Osteocyte (in vitro differentiated cells): Measurements from ENCODE around the gene ARAP1. TPM values are rescaled to one million over a fixed set of nuclear protein-coding genes. Genes with fewer than 3 reads are reported as not detected.

Experiments
- DNase-seq: peaks from one replicate; pipeline ENCODE4 v3.0.0; 2021; ENCODE audit warnings: mixed read lengths; ENCODE audit not compliant: unreplicated experiment; ENCODE audit errors: extremely low spot score
- H3K27ac Mint-ChIP-seq: one replicate; pipeline ENCODE4 v1.8.0; 2021; ENCODE audit warnings: mild to moderate bottlenecking, mixed read lengths; ENCODE audit not compliant: unreplicated experiment
- H3K27me3 Mint-ChIP-seq: one replicate; pipeline ENCODE4 v1.8.0; 2021; ENCODE audit warnings: mixed read lengths; ENCODE audit not compliant: unreplicated experiment
- H3K36me3 Mint-ChIP-seq: one replicate; pipeline ENCODE4 v1.8.0; 2021; ENCODE audit warnings: mixed read lengths; ENCODE audit not compliant: unreplicated experiment
- H3K4me1 Mint-ChIP-seq: one replicate; pipeline ENCODE4 v1.8.0; 2021; ENCODE audit warnings: mixed read lengths; ENCODE audit not compliant: unreplicated experiment
- H3K4me3 Mint-ChIP-seq: one replicate; pipeline ENCODE4 v1.8.0; 2021; ENCODE audit warnings: mild to moderate bottlenecking, moderate library complexity, mixed read lengths; ENCODE audit not compliant: unreplicated experiment
- H3K9me3 Mint-ChIP-seq: one replicate; pipeline ENCODE4 v1.8.0; 2021; ENCODE audit warnings: mixed read lengths; ENCODE audit not compliant: unreplicated experiment
- CTCF ChIP-seq: fragments of 200-600 bp; sonication (generic); IDR thresholded peaks from 2 replicates; pipeline ENCODE4 v1.5.0; 2021; ENCODE audit warnings: antibody characterized with exemption, mild to moderate bottlenecking, moderate library complexity
- total RNA-seq: library from RNA; stranded (reverse); gene quantifications from 2 replicates; pipeline ENCODE4 v1.2.1, GENCODE V29; 2021

Gene ARAP1
- total RNA-seq, 1 donor from 2014 or later, result 64.2 TPM

GRCh38 chr11:72762641-72763304, 10.6 kb upstream of the ARAP1 start:
- no peaks in the 10 kb centered on the region for H3K27me3 Mint-ChIP-seq
- peaks cover 3% of the 10 kb centered on the region for H3K9me3 Mint-ChIP-seq
- no peak for DNase-seq
- H3K36me3 Mint-ChIP-seq, result peaks cover 2% of the 10 kb centered on the region
- H3K4me1 Mint-ChIP-seq, result peaks cover 23% of the 10 kb centered on the region
- no peak for TF ChIP-seq CTCF
- H3K4me3 Mint-ChIP-seq, result no peak overlapping the region
- H3K27ac Mint-ChIP-seq, result no peak overlapping the region

DNA sequence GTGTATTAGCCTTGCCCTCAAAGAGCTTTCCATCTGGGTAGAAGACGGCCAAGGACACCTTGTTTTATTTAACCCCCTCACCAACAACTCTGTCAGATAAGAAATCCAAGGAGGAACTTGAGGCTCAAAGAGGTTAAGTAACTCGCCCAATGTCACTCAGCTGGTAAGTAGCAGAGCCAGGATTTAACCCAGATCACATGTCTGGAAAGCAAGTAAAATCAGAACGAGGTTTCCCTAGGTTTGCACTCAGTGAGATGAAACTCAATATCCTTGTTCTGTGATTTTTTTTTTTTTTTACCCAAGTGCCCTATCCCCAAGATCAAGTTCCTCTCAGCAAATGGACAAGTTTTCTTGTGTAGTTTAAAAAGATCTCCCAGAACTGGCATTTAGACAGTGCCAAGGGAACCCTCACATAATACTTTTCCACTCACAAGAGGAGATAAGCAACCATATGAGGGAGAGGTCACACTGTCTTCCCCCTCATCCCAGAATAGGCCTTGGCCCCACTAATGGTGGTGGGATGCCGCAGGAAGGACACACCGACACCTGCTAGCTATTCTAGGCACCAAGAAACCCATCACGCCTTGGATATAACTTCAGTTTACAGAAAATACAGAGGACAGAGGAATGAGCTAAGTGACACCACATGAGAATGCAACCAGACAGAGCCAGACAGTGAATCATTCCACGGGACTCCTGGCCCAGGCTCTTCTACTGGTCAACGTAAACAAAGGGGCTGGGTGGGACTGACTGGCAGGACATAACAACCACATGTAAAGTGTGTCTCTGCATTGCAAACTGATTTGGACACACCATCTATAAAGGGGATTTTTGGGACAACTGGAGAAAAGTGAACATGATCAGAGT, 8.6 kb upstream of the ARAP1 start:
- Mint-ChIP-seq H3K27ac (peak overlapping the region; percentile 62), H3K36me3 (peaks cover 11% of the 10 kb centered on the region), H3K27me3 (no peaks in the 10 kb centered on the region), H3K4me1 (peaks cover 19% of the 10 kb centered on the region), H3K4me3 (no peak overlapping the region), H3K9me3 (peaks cover 3% of the 10 kb centered on the region)
- DNase-seq, result no peak
- TF ChIP-seq CTCF, result no peak

GRCh38 chr11:72759468-72759985, 7.3 kb upstream of the ARAP1 start:
- no peak overlapping the region for H3K27ac Mint-ChIP-seq
- no peak overlapping the region for H3K4me3 Mint-ChIP-seq
- no peak for DNase-seq
- peaks cover 19% of the 10 kb centered on the region for H3K4me1 Mint-ChIP-seq
- TF ChIP-seq CTCF, result no peak
- no peaks in the 10 kb centered on the region for H3K27me3 Mint-ChIP-seq
- peaks cover 3% of the 10 kb centered on the region for H3K9me3 Mint-ChIP-seq
- peaks cover 12% of the 10 kb centered on the region for H3K36me3 Mint-ChIP-seq

GRCh38 chr11:72758690-72759389, 6.6 kb upstream of the ARAP1 start:
- H3K4me3 Mint-ChIP-seq, result no peak overlapping the region
- peaks cover 3% of the 10 kb centered on the region for H3K9me3 Mint-ChIP-seq
- no peak overlapping the region for H3K27ac Mint-ChIP-seq
- peaks cover 12% of the 10 kb centered on the region for H3K36me3 Mint-ChIP-seq
- TF ChIP-seq CTCF, result no peak
- H3K4me1 Mint-ChIP-seq, result peaks cover 19% of the 10 kb centered on the region
- no peaks in the 10 kb centered on the region for H3K27me3 Mint-ChIP-seq
- no peak for DNase-seq
